NCI-H524 treated with DMSO at 0.1 percent for 48 hours (cell line): Measurements from ENCODE around the gene AKAP13.

ENCODE experiments used
- DNase-seq: peaks from one replicate; lab custom pipeline; 2025; lab: John Stamatoyannopoulos, UW

Gene AKAP13

GRCh38 chr15:85598718-85599398 is 218.5 kb downstream of the AKAP13 start:
- DNase-seq, result no peak

- peak; percentile 64 for DNase-seq
Observed at GRCh38 chr15:85600001-85600400, 219.6 kb downstream of the AKAP13 start.

DNA sequence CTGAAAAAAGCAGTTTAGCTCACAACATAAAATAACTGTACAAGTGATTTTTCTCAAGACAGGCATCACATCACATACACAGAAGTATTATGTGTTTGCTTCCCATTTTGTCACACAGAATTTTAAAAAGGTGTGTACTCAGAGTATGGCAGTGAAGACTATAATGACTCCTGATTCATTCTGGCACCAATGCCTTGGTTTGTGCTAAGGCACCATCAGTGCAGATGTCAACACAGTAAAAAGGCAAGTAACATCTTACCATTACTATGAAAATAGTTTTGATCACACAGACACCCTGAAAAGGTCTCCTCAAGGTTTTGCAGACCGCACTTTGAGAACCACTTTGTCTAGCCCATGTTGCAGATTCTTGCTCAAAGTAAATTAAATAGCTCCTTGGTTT is 222.8 kb downstream of the AKAP13 start:
- no peak for DNase-seq

DNA sequence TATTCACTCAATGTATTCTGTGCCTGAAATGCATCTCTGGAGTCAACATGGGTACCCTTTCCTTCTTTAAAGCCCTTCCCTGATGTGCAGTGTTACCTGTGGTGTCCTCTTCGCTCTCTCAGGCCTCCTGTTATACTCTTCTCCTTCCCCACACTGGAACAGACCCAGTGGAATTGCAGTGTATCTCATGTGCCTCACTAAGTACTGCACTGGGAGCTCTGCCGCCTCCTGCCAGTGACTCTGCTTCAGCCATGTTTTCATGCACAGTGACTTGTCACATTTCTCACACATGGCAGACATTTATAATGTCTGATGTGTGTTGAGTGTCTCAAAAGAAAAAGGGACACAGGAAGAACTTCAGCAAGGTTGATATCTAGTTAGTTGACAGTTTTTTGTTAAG is 223.3 kb downstream of the AKAP13 start:
- no peak for DNase-seq

DNA sequence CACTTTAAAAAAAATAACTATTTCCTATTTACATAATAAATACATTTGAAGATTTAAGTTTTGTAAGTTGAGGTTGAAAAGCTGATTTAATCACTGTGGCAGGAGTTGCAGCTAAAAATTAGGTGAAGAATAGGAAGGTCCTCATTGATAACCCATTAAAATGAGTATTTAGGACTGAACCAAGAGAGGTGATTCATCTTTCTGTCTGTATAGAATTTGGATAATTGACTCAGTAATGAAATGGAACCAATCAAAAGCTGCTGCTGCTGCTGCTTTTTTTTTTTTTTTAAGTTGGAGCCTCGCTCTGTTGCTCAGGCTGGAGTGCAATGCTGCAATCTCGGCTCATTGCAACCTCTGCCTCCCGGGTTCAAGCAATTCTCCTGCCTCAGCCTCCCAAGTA is 223.8 kb downstream of the AKAP13 start:
- DNase-seq, result no peak

- no peak for DNase-seq
Observed at GRCh38 chr15:85606738-85607137, 226.3 kb downstream of the AKAP13 start.

DNA sequence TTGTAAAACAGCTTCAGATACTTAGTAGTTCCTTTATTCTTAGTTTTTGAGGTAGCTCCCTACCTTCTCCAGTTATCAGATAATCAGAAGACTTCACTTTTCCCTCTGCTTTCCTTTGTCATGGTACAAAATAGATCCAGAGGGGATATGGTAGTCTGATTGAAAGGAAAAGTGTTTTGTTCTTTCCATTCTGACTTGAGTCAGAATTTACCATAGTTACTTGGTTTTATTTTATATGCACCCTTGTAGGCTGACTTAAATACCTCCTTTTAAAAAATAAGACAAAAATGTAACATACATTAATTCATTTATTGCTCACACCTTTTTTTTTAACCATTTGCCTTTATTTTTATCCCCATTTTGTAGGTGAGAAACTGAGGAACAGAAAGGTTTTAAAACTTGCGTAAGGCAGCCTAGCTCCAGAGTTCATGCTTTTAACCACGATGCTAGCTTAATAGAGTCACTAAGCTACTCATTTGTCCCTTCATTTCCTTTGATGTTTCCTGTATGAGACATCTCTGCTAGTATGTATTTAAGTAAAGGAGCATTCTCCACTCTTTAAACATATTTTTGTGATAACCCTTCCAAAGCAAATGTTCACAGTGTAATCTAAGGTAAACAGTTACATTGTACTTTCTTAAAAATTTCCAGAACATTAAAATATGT is 226.9 kb downstream of the AKAP13 start:
- no peak for DNase-seq

GRCh38 chr15:85607842-85608241 is 227.4 kb downstream of the AKAP13 start:
- no peak for DNase-seq

- DNase-seq, result no peak
Observed at GRCh38 chr15:85609492-85609891, 229.1 kb downstream of the AKAP13 start.

DNA sequence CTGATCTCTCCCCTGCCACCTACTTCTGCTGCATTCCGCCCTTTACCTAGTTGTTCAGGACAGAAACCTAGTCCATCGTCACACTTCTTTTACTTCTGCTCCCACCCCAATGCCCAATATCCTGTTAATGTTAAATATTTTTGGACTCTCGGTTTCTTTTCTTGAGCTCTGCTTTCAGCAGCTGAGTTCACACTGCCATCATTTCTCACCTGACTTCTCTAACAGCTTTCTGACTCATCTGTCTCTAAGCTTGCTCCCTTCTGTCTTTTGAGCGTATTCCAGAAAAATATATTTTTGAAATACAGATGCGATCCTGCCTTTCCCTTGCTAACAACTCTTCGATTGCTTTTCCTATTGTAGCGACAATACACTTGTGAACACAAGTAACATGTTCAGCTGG is 231.0 kb downstream of the AKAP13 start:
- DNase-seq, result no peak

DNA sequence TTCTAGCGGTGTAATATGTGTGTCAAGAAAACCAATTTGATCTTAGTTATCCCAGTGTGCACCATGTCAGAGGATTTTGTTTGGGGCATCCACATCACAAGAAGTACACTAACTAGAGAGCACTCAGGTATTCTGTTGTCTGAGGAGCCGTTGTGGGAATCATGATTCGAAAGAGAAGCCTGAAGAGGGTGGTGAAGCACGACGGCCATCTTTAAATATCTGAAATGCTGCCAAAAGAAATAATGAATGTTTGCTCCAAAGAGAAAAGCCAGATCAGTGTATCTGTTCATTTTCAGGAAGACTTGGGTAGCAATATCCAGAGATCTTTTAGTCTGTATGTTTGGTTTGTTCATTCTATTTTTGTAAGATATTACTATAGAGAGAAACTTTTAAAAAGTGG is 233.7 kb downstream of the AKAP13 start:
- DNase-seq, result no peak

DNA sequence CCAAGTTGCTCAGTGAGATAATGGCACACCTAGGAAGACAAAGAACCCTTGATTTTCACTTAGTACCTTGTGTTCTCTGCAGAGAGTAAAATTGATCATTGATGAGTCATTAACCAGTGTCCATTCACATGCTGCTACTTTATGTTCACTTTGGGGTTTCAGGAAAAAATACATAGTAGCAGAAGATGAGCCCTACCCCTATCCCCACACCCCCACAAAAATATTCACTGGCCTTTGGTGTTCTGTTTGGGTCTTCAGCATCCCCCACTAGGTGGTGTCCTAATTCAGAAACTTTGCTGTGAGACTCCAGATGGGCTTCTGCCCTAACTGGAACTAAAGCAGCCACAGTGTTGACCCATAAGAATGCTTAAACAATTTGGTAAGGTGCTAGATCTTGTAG is 235.5 kb downstream of the AKAP13 start:
- DNase-seq, result no peak

DNA sequence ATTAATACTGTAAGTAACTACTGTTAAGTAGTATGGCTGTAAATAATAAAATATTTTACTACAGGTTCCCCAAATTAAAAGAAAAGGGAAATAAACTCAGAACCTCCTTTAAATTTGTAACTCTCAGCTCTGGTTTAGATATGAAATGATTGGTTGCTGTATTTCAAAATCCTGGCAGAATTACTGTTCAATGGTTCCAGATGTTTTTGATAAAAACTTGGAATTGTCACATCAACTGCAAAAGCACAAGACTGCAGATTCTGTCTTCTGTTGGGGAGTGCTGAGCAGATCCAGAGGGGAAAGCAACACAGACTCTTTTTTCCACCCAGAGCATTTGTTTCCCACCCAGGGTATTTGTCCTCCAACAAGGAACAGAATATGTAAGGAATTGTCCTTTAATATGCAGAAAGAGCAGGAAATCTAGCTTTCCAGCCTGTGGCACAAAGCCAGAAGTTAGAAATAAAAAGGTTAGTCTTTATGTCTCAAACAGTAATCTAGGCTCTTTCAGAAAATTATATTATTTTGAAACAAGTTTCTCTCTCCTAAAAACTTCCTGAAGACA is 236.2 kb downstream of the AKAP13 start:
- DNase-seq, result no peak

- no peak for DNase-seq
Observed at GRCh38 chr15:85618228-85618505, 237.8 kb downstream of the AKAP13 start.

GRCh38 chr15:85618956-85619491 is 238.6 kb downstream of the AKAP13 start:
- no peak for DNase-seq

DNA sequence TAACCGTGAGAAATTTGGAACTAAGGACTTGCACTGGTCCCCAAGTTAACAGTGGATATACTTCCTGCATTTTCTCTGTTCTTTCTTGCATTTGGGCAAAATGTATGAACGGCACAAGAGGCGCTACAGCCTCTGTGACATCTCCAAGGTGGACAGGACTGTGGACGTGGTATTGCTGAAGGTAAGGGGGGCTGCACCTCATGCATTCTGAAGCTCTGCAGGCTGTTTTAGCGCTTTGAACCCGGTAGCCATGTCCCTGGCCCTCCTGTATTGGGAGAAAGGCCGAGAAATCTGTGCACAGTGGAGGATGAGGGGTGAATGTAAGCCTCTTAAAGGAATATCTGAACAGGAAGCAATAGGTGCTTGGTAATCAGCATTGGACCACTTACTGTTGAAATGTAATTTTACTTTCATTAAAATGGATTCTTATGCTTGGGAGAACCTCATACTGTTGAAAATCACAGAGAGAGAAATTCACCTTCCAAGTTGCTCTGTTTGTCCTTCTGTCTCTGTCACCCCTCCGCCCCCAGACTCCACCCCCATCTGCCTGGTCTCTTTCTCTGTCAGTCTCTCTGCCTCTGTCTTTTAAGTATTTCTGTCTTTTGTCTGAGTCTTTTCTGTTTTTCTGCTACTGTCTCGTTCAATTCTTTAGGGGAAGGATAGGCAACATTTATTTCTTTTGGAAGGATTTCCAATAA is 239.7 kb downstream of the AKAP13 start:
- DNase-seq, result no peak

DNA sequence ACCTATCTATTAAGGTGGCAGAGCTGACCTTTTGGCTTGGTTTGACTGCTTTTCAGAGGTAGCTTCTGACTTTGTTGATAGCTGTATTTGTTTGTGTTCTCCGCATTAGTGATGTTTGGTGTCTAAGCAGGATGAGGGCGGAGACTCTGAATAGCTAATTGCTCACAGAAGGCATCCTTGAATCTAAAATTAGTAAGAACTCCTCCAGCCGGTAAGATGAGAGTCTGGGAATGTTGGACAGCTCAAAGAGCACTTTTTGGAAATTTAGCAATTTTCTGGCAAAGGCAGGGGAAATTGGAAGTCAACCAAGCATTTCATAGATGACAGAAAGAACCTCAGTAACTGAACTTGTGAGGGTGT is 240.3 kb downstream of the AKAP13 start:
- no peak for DNase-seq

- DNase-seq, result no peak
Observed at GRCh38 chr15:85621094-85621493, 240.7 kb downstream of the AKAP13 start.

GRCh38 chr15:85622221-85622831 is 241.9 kb downstream of the AKAP13 start:
- no peak for DNase-seq

DNA sequence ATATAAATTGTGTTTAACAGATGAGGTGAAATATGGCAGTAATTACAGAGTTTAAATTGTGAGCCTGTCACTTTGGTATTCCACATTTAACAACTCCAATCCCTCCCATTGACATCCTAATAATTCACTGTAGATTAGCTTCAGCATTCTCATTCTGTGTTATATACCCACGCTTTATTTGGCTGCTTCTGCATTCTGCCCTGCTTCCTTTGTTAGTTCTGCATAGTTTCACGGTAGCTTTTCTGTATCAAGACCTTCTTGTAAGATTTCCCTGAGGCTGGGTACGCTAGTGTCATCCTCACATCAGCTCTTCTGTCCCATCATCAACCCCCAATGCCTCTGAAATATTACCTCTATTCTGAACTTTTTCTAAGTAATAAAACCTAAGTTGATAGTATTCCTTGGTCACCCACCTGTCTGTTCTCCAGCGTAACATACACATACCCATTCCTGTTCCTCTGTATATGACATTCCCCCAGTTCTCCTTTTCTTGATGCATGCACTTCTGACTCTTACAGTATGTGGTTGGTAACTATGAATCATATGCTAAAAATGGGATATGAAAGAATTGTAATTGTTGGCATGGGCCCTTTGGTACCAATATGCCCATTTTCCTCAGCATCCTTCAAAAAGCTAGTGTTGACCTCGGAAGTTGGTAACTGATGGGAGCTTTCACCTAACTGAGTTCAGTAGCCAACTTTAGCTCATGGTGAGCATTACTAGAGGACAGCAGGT is 243.1 kb downstream of the AKAP13 start:
- DNase-seq, result no peak

- DNase-seq, result no peak
Observed at GRCh38 chr15:85624291-85624801, 243.9 kb downstream of the AKAP13 start.
